Liver (tissue), 3 donors: ENCODE measurements around the gene ABCA13.

Experiments used
- SP1 ChIP-seq: IDR thresholded peaks from 2 replicates; pipeline ENCODE4 v1.6.1; 2018; ENCODE audit warnings: antibody characterized with exemption, mild to moderate bottlenecking
- TAF1 ChIP-seq: conservative IDR thresholded peaks from 2 replicates; pipeline ENCODE4 v1.6.1; 2016; ENCODE audit warnings: antibody characterized with exemption, mild to moderate bottlenecking
- TF ChIP-seq, protein P1 (sequence below): fragments of 150-350 bp; IDR thresholded peaks from 2 replicates; pipeline ENCODE4 v1.5.1; 2017; ENCODE audit warnings: improper control_type of control experiment, low read depth, low read length; ENCODE audit not compliant: missing input control
- TF ChIP-seq, protein P2 (sequence below): IDR thresholded peaks from 2 replicates; pipeline ENCODE4 v1.6.1; 2016; ENCODE audit warnings: antibody characterized with exemption
- donor health status: healthy.
- donor health status: healthy.

DNA sequence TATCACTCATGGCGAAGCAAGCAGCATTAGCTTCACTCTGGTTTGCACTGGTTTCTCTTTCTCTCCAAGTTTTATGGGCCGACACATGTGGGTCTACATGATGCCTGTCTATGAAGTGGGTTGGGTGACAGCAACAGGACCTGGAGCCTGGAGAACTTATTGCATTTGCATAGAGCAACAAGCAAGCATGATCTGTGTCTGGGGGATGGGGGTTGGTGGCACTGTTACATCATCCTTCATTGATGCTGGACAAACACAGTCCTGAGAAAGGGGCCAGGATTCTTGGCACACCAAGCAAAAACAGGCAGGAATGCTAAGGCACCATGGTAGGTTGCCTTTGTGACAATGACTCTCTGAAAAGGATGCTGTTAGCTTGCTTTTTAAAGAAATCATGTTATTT is 486.9 kb downstream of the ABCA13 start:
- TF ChIP-seq TAF1 (no peak), SP1 (no peak)
- TF ChIP-seq, protein P1, sequence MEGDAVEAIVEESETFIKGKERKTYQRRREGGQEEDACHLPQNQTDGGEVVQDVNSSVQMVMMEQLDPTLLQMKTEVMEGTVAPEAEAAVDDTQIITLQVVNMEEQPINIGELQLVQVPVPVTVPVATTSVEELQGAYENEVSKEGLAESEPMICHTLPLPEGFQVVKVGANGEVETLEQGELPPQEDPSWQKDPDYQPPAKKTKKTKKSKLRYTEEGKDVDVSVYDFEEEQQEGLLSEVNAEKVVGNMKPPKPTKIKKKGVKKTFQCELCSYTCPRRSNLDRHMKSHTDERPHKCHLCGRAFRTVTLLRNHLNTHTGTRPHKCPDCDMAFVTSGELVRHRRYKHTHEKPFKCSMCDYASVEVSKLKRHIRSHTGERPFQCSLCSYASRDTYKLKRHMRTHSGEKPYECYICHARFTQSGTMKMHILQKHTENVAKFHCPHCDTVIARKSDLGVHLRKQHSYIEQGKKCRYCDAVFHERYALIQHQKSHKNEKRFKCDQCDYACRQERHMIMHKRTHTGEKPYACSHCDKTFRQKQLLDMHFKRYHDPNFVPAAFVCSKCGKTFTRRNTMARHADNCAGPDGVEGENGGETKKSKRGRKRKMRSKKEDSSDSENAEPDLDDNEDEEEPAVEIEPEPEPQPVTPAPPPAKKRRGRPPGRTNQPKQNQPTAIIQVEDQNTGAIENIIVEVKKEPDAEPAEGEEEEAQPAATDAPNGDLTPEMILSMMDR: no peak
- TF ChIP-seq, protein P2, sequence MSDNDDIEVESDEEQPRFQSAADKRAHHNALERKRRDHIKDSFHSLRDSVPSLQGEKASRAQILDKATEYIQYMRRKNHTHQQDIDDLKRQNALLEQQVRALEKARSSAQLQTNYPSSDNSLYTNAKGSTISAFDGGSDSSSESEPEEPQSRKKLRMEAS: no peak
